ENCODE measurements around the gene SIGLEC11.

Gene SIGLEC11

DNA sequence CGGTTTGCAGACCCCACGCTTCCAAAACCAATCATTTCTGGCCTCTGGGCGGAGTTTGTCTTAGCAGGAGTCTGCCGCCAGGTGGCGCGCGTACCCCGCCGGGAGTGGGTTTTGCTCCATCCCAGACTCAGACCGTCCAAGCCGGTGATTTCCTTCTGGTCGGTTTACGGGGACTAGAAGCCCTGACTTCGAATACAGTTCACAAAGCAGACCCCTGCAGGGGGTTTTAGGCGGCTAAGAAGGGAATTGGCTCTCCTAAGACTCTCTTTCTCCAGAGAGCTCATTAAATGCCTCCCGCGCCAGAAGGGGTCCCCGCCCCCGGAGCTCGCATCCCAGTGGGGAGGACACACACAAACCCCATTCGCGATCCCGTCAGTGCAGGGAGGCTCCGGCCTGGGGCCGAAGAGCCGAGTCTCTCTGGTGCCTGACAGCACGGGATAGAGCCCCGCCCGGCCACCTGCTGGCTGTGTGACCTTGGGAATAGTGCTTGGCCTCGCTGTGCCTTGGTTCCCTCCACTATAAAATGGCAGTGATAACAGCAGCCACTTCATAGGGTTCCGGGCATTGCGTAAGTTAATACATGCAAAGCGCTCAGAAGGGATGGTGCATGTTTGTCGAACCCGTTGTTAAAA is 23.1 kb downstream of the SIGLEC11 start:
- H3K36me3 ChIP-seq (ENCODE audit: control insufficient read depth, insufficient read depth, low read length): peaks cover 3% of the 10 kb centered on the region
- H3K4me3 ChIP-seq (replicated peaks; ENCODE audit: low read depth, low read length): no peak overlapping the region
- H3K27me3 ChIP-seq (replicated peaks; ENCODE audit: control insufficient read depth, insufficient read depth, low read length): no peaks in the 10 kb centered on the region
- peak; percentile 82 for DNase-seq (ENCODE audit: extremely low read depth, insufficient read length)
- TF ChIP-seq, protein P1, sequence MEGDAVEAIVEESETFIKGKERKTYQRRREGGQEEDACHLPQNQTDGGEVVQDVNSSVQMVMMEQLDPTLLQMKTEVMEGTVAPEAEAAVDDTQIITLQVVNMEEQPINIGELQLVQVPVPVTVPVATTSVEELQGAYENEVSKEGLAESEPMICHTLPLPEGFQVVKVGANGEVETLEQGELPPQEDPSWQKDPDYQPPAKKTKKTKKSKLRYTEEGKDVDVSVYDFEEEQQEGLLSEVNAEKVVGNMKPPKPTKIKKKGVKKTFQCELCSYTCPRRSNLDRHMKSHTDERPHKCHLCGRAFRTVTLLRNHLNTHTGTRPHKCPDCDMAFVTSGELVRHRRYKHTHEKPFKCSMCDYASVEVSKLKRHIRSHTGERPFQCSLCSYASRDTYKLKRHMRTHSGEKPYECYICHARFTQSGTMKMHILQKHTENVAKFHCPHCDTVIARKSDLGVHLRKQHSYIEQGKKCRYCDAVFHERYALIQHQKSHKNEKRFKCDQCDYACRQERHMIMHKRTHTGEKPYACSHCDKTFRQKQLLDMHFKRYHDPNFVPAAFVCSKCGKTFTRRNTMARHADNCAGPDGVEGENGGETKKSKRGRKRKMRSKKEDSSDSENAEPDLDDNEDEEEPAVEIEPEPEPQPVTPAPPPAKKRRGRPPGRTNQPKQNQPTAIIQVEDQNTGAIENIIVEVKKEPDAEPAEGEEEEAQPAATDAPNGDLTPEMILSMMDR (IDR thresholded peaks at IDR 0.05; ENCODE audit: insufficient read depth, low read length, poor library complexity, severe bottlenecking): peak; percentile 99

DNA sequence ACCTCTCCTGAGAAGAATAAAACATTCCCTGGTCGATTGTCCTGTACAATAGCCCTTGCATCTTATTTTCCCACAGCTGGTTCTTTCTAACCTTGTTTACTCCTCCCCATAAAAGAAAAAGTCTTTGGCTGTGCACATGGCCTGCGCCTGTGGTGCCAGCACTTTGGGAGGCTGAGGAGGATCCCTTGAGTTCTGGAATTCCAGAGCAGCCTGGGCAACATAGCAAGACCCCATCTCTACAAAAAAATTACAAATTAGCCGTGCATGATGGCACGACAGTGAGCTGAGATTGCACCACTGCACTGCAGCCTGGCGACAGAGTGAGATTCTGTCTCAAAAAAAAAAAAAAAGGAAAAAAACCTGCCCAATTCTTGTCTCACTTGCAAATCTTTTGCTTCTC is 24.4 kb downstream of the SIGLEC11 start:
- DNase-seq (ENCODE audit: extremely low read depth, insufficient read length): no peak
- TF ChIP-seq, protein P1 (IDR thresholded peaks at IDR 0.05; ENCODE audit: insufficient read depth, low read length, poor library complexity, severe bottlenecking): no peak

GRCh38 chr19:49933643-49934042 is 27.3 kb downstream of the SIGLEC11 start:
- no peak overlapping the region for H3K4me3 ChIP-seq (replicated peaks; ENCODE audit: low read depth, low read length)
- TF ChIP-seq, protein P1 (IDR thresholded peaks at IDR 0.05; ENCODE audit: insufficient read depth, low read length, poor library complexity, severe bottlenecking): no peak
- H3K36me3 ChIP-seq (ENCODE audit: control insufficient read depth, insufficient read depth, low read length): peaks cover 4% of the 10 kb centered on the region
- H3K27me3 ChIP-seq (replicated peaks; ENCODE audit: control insufficient read depth, insufficient read depth, low read length): no peaks in the 10 kb centered on the region
- no peak for DNase-seq (ENCODE audit: extremely low read depth, insufficient read length)

More for the DNA sequence above, 24.4 kb downstream of the SIGLEC11 start:
- Histone ChIP-seq H3K4me3 (replicated peaks; ENCODE audit: low read depth, low read length) (no peak overlapping the region), H3K36me3 (ENCODE audit: control insufficient read depth, insufficient read depth, low read length) (peaks cover 4% of the 10 kb centered on the region), H3K27me3 (replicated peaks; ENCODE audit: control insufficient read depth, insufficient read depth, low read length) (no peaks in the 10 kb centered on the region)

DNA sequence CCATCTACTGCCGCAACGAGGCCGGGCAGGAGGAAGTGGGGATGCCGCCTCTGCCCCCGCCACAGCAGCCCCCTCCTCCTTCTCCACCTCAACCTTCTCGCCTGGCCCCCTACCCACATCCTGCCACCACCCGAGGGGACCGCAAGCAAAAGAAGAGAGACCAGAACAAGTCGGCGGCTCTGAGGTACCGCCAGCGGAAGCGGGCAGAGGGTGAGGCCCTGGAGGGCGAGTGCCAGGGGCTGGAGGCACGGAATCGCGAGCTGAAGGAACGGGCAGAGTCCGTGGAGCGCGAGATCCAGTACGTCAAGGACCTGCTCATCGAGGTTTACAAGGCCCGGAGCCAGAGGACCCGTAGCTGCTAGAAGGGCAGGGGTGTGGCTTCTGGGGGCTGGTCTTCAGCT is 28.2 kb downstream of the SIGLEC11 start:
- TF ChIP-seq, protein P1 (IDR thresholded peaks at IDR 0.05; ENCODE audit: insufficient read depth, low read length, poor library complexity, severe bottlenecking): no peak
- Histone ChIP-seq H3K27me3 (replicated peaks; ENCODE audit: control insufficient read depth, insufficient read depth, low read length) (no peaks in the 10 kb centered on the region), H3K36me3 (ENCODE audit: control insufficient read depth, insufficient read depth, low read length) (peaks cover 5% of the 10 kb centered on the region), H3K4me3 (replicated peaks; ENCODE audit: low read depth, low read length) (no peak overlapping the region)
- no peak for DNase-seq (ENCODE audit: extremely low read depth, insufficient read length)

- H3K36me3 ChIP-seq (ENCODE audit: control insufficient read depth, insufficient read depth, low read length): peaks cover 10% of the 10 kb centered on the region
- no peak for DNase-seq (ENCODE audit: extremely low read depth, insufficient read length)
- TF ChIP-seq, protein P1 (IDR thresholded peaks at IDR 0.05; ENCODE audit: insufficient read depth, low read length, poor library complexity, severe bottlenecking): no peak
- no peaks in the 10 kb centered on the region for H3K27me3 ChIP-seq (replicated peaks; ENCODE audit: control insufficient read depth, insufficient read depth, low read length)
- H3K4me3 ChIP-seq (replicated peaks; ENCODE audit: low read depth, low read length): no peak overlapping the region
Measured at GRCh38 chr19:49932041-49932451, 28.9 kb downstream of the SIGLEC11 start.
